Hepatocyte (in vitro differentiated cells): ENCODE results near the gene KIFC1.

Experiments used
- EZH2 ChIP-seq: fragments of 200-600 bp; sonication (generic); IDR thresholded peaks from 2 replicates; pipeline ENCODE4 v1.6.1; 2016; ENCODE audit warnings: antibody characterized with exemption, mild to moderate bottlenecking, borderline replicate concordance
- TF ChIP-seq, protein P1 (sequence below): fragments of 200-600 bp; sonication (generic); IDR thresholded peaks from 2 replicates; pipeline ENCODE4 v1.5.1; 2016; ENCODE audit warnings: antibody characterized with exemption, mild to moderate bottlenecking; ENCODE audit not compliant: poor library complexity

DNA sequence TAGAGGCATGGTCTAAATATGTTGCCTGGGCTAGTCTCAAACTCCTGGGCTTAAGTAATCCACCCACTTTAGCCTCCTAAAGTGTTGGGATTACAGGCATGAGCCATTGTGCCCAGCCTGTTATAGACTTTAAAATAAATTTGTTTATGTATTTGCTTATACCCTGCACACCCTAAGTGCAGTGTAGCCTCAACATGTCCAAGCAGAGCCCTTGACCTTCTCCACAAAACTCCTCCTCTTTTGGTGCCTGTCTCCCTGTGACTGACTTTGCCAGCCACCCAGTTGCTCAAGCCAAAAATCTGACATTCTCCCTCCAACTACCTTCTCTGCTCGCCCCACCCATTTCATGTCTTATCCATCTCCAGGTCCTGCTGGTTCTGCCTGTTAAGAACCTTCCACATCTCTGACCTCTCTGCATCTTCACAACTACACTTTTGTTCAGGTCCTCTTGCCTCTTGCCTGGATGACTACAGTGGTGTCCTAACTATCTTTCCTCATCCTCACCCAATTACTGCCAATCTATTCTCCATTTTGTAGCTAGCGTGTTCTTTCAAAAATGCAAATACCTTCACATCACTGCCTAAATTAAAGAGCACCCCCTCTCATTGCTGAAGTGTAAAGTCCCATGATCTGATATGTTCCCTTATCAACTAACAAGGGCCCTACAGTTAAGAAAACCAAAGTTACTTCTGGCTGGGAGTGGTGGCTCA is 11.2 kb upstream of the KIFC1 start:
- TF ChIP-seq, protein P1, sequence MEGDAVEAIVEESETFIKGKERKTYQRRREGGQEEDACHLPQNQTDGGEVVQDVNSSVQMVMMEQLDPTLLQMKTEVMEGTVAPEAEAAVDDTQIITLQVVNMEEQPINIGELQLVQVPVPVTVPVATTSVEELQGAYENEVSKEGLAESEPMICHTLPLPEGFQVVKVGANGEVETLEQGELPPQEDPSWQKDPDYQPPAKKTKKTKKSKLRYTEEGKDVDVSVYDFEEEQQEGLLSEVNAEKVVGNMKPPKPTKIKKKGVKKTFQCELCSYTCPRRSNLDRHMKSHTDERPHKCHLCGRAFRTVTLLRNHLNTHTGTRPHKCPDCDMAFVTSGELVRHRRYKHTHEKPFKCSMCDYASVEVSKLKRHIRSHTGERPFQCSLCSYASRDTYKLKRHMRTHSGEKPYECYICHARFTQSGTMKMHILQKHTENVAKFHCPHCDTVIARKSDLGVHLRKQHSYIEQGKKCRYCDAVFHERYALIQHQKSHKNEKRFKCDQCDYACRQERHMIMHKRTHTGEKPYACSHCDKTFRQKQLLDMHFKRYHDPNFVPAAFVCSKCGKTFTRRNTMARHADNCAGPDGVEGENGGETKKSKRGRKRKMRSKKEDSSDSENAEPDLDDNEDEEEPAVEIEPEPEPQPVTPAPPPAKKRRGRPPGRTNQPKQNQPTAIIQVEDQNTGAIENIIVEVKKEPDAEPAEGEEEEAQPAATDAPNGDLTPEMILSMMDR: no peak
- no peak for TF ChIP-seq EZH2
